ENCODE results near the gene VAV1. TPM values are rescaled to one million over a fixed set of nuclear protein-coding genes. Genes with fewer than 3 reads are reported as not detected.

Gene VAV1
- total RNA-seq, 1 experiment from 2014 or later: 0.83 TPM

DNA sequence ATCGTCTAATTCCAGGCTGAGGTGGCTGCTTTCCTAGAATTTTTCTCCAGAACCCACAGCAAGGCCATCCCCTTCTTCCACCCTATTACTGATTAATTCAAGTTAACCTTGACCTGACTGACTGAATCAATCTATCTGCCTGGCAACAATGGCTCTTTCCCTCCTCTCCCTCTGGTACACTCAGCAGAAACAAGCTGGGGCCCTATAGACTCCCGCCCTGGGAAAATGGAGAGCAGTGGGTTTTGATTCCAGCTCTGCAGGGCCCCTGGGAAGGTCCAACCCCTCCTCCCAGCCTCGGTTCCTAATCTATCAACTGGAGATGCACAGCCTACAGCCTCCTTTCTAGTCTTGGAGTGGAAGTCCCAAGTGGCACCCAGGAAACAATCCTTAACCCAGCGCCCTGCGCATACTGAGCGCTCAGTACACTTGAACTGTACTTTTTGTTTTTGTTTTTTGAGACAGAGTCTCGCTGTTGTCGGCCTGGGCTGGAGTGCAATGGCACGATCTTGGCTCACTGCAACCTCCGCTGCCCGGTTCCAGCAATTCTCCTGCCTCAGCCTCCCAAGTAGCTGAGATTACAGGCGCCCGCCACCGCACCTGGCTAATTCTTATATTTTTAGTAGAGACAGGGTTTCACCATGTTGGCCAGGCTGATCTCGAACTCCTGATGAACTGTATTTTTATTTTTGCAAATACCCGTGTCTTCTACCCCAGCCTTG, 46.8 kb upstream of the VAV1 start (continued):
- TF ChIP-seq, protein P1, sequence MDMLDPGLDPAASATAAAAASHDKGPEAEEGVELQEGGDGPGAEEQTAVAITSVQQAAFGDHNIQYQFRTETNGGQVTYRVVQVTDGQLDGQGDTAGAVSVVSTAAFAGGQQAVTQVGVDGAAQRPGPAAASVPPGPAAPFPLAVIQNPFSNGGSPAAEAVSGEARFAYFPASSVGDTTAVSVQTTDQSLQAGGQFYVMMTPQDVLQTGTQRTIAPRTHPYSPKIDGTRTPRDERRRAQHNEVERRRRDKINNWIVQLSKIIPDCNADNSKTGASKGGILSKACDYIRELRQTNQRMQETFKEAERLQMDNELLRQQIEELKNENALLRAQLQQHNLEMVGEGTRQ (CRISPR knock-in tag; IDR thresholded peaks at IDR 0.05): no peak
- TF ChIP-seq, protein P2, sequence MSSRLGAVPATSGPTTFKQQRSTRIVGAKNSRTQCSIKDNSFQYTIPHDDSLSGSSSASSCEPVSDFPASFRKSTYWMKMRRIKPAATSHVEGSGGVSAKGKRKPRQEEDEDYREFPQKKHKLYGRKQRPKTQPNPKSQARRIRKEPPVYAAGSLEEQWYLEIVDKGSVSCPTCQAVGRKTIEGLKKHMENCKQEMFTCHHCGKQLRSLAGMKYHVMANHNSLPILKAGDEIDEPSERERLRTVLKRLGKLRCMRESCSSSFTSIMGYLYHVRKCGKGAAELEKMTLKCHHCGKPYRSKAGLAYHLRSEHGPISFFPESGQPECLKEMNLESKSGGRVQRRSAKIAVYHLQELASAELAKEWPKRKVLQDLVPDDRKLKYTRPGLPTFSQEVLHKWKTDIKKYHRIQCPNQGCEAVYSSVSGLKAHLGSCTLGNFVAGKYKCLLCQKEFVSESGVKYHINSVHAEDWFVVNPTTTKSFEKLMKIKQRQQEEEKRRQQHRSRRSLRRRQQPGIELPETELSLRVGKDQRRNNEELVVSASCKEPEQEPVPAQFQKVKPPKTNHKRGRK (CRISPR knock-in tag; IDR thresholded peaks at IDR 0.05; ENCODE audit: borderline replicate concordance): no peak

DNA sequence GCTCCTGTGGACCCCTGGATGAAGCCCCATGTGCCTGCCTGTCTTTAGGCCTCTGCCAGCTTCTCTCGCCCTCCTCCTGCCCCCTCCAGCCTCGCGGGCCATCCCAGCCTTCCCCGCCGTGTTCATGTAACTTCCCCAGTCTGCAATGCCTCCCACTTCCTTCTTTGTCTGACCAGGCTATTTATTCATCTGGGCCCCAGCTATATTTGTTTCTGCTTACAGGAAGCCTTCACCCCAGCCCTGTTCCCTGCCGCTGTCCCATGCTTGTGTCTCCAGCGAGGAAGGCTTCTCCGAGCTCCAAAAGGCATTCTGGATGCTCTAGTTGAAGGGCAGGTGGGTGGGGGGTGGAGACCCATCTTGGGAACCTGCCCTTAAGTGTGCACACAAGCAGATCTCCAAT, 44.2 kb upstream of the VAV1 start:
- ATAC-seq (no peak), DNase-seq (ENCODE audit: low spot score) (no peak)
- Mint-ChIP-seq H3K27ac (no peak overlapping the region), H3K9me3 (0 out of 2 replicates have a peak, but pooled peaks cover 6% of the 10 kb centered on the region), H3K27me3 (ENCODE audit: low read depth) (no peaks in the 10 kb centered on the region), H3K36me3 (peaks cover 9% of the 10 kb centered on the region), H3K4me1 (peaks cover 3% of the 10 kb centered on the region), H3K4me3 (no peak overlapping the region)
- ChIA-PET CTCF (interaction anchor here (0.7 to 1.5 kb wide), 3 partner anchors 8 to 58 kb away, joined by 3 to 4 read pairs (median 3); partner anchors contain the start of gene TNFSF14), POLR2A (no interaction called here)
- no peak for TF ChIP-seq RORB (CRISPR knock-in tag; IDR thresholded peaks at IDR 0.05)
- no peak for TF ChIP-seq NR1H2 (CRISPR knock-in tag; IDR thresholded peaks at IDR 0.05)
- TF ChIP-seq, protein P3, sequence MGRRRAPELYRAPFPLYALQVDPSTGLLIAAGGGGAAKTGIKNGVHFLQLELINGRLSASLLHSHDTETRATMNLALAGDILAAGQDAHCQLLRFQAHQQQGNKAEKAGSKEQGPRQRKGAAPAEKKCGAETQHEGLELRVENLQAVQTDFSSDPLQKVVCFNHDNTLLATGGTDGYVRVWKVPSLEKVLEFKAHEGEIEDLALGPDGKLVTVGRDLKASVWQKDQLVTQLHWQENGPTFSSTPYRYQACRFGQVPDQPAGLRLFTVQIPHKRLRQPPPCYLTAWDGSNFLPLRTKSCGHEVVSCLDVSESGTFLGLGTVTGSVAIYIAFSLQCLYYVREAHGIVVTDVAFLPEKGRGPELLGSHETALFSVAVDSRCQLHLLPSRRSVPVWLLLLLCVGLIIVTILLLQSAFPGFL (CRISPR knock-in tag; IDR thresholded peaks at IDR 0.05; ENCODE audit: borderline replicate concordance): no peak
- TF ChIP-seq, protein P4, sequence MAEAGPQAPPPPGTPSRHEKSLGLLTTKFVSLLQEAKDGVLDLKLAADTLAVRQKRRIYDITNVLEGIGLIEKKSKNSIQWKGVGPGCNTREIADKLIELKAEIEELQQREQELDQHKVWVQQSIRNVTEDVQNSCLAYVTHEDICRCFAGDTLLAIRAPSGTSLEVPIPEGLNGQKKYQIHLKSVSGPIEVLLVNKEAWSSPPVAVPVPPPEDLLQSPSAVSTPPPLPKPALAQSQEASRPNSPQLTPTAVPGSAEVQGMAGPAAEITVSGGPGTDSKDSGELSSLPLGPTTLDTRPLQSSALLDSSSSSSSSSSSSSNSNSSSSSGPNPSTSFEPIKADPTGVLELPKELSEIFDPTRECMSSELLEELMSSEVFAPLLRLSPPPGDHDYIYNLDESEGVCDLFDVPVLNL (CRISPR knock-in tag; IDR thresholded peaks at IDR 0.05; ENCODE audit: borderline replicate concordance, low read depth): no peak
- no peak for TF ChIP-seq SMAD4 (CRISPR knock-in tag; IDR thresholded peaks at IDR 0.05)
- no peak for TF ChIP-seq SP1 (CRISPR knock-in tag; conservative IDR thresholded peaks at IDR 0.05)
- no peak for TF ChIP-seq CBFB (CRISPR knock-in tag; IDR thresholded peaks at IDR 0.05; ENCODE audit: low read depth)
- TF ChIP-seq, protein P5, sequence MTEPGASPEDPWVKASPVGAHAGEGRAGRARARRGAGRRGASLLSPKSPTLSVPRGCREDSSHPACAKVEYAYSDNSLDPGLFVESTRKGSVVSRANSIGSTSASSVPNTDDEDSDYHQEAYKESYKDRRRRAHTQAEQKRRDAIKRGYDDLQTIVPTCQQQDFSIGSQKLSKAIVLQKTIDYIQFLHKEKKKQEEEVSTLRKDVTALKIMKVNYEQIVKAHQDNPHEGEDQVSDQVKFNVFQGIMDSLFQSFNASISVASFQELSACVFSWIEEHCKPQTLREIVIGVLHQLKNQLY (CRISPR knock-in tag; IDR thresholded peaks at IDR 0.05): no peak
- TF ChIP-seq PRRX2 (CRISPR knock-in tag; IDR thresholded peaks at IDR 0.05): no peak
- no peak for TF ChIP-seq ETV6 (CRISPR knock-in tag; IDR thresholded peaks at IDR 0.05)
- TF ChIP-seq, protein P6, sequence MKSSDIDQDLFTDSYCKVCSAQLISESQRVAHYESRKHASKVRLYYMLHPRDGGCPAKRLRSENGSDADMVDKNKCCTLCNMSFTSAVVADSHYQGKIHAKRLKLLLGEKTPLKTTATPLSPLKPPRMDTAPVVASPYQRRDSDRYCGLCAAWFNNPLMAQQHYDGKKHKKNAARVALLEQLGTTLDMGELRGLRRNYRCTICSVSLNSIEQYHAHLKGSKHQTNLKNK (CRISPR knock-in tag; IDR thresholded peaks at IDR 0.05): no peak
- no peak for TF ChIP-seq HMGA2 (CRISPR knock-in tag; IDR thresholded peaks at IDR 0.05)
- TF ChIP-seq, protein P7, sequence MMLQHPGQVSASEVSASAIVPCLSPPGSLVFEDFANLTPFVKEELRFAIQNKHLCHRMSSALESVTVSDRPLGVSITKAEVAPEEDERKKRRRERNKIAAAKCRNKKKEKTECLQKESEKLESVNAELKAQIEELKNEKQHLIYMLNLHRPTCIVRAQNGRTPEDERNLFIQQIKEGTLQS (CRISPR knock-in tag; conservative IDR thresholded peaks at IDR 0.05): no peak
- TF ChIP-seq, protein P8, sequence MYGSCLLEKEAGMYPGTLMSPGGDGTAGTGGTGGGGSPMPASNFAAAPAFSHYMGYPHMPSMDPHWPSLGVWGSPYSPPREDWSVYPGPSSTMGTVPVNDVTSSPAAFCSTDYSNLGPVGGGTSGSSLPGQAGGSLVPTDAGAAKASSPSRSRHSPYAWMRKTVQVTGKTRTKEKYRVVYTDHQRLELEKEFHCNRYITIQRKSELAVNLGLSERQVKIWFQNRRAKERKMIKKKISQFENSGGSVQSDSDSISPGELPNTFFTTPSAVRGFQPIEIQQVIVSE (CRISPR knock-in tag; IDR thresholded peaks at IDR 0.05; ENCODE audit: borderline replicate concordance): no peak
- no peak for TF ChIP-seq OVOL2 (CRISPR knock-in tag; IDR thresholded peaks at IDR 0.05; ENCODE audit: borderline replicate concordance)
- no peak for TF ChIP-seq JUN (CRISPR knock-in tag; IDR thresholded peaks at IDR 0.05)
- no peak for TF ChIP-seq SMAD3 (CRISPR knock-in tag; IDR thresholded peaks at IDR 0.05; ENCODE audit: borderline replicate concordance)
- TF ChIP-seq, protein P9, sequence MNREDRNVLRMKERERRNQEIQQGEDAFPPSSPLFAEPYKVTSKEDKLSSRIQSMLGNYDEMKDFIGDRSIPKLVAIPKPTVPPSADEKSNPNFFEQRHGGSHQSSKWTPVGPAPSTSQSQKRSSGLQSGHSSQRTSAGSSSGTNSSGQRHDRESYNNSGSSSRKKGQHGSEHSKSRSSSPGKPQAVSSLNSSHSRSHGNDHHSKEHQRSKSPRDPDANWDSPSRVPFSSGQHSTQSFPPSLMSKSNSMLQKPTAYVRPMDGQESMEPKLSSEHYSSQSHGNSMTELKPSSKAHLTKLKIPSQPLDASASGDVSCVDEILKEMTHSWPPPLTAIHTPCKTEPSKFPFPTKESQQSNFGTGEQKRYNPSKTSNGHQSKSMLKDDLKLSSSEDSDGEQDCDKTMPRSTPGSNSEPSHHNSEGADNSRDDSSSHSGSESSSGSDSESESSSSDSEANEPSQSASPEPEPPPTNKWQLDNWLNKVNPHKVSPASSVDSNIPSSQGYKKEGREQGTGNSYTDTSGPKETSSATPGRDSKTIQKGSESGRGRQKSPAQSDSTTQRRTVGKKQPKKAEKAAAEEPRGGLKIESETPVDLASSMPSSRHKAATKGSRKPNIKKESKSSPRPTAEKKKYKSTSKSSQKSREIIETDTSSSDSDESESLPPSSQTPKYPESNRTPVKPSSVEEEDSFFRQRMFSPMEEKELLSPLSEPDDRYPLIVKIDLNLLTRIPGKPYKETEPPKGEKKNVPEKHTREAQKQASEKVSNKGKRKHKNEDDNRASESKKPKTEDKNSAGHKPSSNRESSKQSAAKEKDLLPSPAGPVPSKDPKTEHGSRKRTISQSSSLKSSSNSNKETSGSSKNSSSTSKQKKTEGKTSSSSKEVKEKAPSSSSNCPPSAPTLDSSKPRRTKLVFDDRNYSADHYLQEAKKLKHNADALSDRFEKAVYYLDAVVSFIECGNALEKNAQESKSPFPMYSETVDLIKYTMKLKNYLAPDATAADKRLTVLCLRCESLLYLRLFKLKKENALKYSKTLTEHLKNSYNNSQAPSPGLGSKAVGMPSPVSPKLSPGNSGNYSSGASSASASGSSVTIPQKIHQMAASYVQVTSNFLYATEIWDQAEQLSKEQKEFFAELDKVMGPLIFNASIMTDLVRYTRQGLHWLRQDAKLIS (CRISPR knock-in tag; IDR thresholded peaks at IDR 0.05; ENCODE audit: borderline replicate concordance): no peak
- TF ChIP-seq, protein P10, sequence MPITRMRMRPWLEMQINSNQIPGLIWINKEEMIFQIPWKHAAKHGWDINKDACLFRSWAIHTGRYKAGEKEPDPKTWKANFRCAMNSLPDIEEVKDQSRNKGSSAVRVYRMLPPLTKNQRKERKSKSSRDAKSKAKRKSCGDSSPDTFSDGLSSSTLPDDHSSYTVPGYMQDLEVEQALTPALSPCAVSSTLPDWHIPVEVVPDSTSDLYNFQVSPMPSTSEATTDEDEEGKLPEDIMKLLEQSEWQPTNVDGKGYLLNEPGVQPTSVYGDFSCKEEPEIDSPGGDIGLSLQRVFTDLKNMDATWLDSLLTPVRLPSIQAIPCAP (CRISPR knock-in tag; IDR thresholded peaks at IDR 0.05): no peak
